DMS79 (cell line): ENCODE results near the gene PTBP1.
A peak's percentile ranks its signal among the peaks of the same experiment; 100 is the strongest.

Experiments used
- DNase-seq: peaks from one replicate; lab custom pipeline; 2025; lab: John Stamatoyannopoulos, UW

Gene PTBP1

GRCh38 chr19:797528-798414 lies 519 bp downstream of the PTBP1 start:
- peak; percentile 69 for DNase-seq

- no peak for DNase-seq
Measured at GRCh38 chr19:798415-799075, 1.3 kb downstream of the PTBP1 start.

GRCh38 chr19:799076-799881 lies 2.0 kb downstream of the PTBP1 start:
- peak; percentile 25 for DNase-seq

GRCh38 chr19:800360-801029 lies 3.2 kb downstream of the PTBP1 start:
- peak; percentile 8 for DNase-seq

GRCh38 chr19:801030-801860 lies 4.0 kb downstream of the PTBP1 start:
- DNase-seq: peak; percentile 58

GRCh38 chr19:801861-802497 lies 4.7 kb downstream of the PTBP1 start:
- no peak for DNase-seq

GRCh38 chr19:802498-803098 lies 5.3 kb downstream of the PTBP1 start:
- DNase-seq: no peak

- DNase-seq: no peak
Measured at GRCh38 chr19:803099-803561, 5.9 kb downstream of the PTBP1 start.

GRCh38 chr19:803686-804418 lies 6.6 kb downstream of the PTBP1 start:
- DNase-seq: no peak

- DNase-seq: no peak
Measured at GRCh38 chr19:804419-805165, 7.3 kb downstream of the PTBP1 start.

GRCh38 chr19:805166-805551 lies 7.9 kb downstream of the PTBP1 start:
- DNase-seq: no peak

- DNase-seq: no peak
Measured at GRCh38 chr19:805600-806550, 8.6 kb downstream of the PTBP1 start.

- DNase-seq: no peak
Measured at GRCh38 chr19:806815-807421, 9.7 kb downstream of the PTBP1 start.

GRCh38 chr19:807627-808422 lies 10.6 kb downstream of the PTBP1 start:
- no peak for DNase-seq

GRCh38 chr19:808423-808775 lies 11.1 kb downstream of the PTBP1 start:
- no peak for DNase-seq
